Choroid plexus epithelial cell (primary cell): Measurements from ENCODE around the gene FRMPD4.

ENCODE experiments used
- DNase-seq: peaks from one replicate; pipeline ENCODE4 v3.0.0-alpha.2; 2010; ENCODE audit warnings: low read depth
- H3K4me3 ChIP-seq: 2 replicates; pipeline ENCODE4 v1.5.1; 2011; ENCODE audit warnings: low read depth, mild to moderate bottlenecking, control low read depth, low read length, moderate library complexity
- CTCF ChIP-seq: conservative IDR thresholded peaks from 2 replicates; pipeline ENCODE4 v1.5.1; 2011; ENCODE audit warnings: low read depth, mild to moderate bottlenecking, control low read depth, inconsistent platforms, low read length, moderate library complexity

Gene FRMPD4

GRCh38 chrX:12139934-12140611 lies 1.8 kb downstream of the FRMPD4 start:
- no peak for TF ChIP-seq CTCF
- DNase-seq = no peak
- no peak overlapping the region for H3K4me3 ChIP-seq

GRCh38 chrX:12141511-12141910 lies 3.2 kb downstream of the FRMPD4 start:
- H3K4me3 ChIP-seq = no peak overlapping the region
- no peak for DNase-seq
- no peak for TF ChIP-seq CTCF

- no peak for DNase-seq
- no peak for TF ChIP-seq CTCF
- no peak overlapping the region for H3K4me3 ChIP-seq
Observed at GRCh38 chrX:12142661-12143060, 4.4 kb downstream of the FRMPD4 start.

- TF ChIP-seq CTCF = no peak
- no peak for DNase-seq
- no peak overlapping the region for H3K4me3 ChIP-seq
Observed at GRCh38 chrX:12145402-12145801, 7.1 kb downstream of the FRMPD4 start.

GRCh38 chrX:12149670-12150407 lies 11.6 kb downstream of the FRMPD4 start:
- no peak for DNase-seq
- H3K4me3 ChIP-seq = no peak overlapping the region
- no peak for TF ChIP-seq CTCF

- no peak overlapping the region for H3K4me3 ChIP-seq
- DNase-seq = no peak
- TF ChIP-seq CTCF = no peak
Observed at GRCh38 chrX:12153317-12153716, 15.0 kb downstream of the FRMPD4 start.

GRCh38 chrX:12153741-12154140 lies 15.5 kb downstream of the FRMPD4 start:
- no peak for DNase-seq
- H3K4me3 ChIP-seq = no peak overlapping the region
- no peak for TF ChIP-seq CTCF
